WTC11 (cell line): ENCODE measurements around the gene BOD1L1. TPM values are rescaled to one million over a fixed set of nuclear protein-coding genes. Genes with fewer than 3 reads are reported as not detected.

Source experiments
- ATAC-seq: fragments of 200-7000 bp; cut with Tn5 transposase; 2 replicates; pipeline ENCODE4 v1.10.0; 2021; ENCODE audit warnings: mild to moderate bottlenecking, moderate library complexity
- CTCF ChIA-PET: fragments of 300-600 bp; sonication (Branson Sonifier 250); formaldehyde crosslinking; loops from one replicate; lab custom pipeline; 2021; ENCODE audit warnings: antibody characterized with exemption; lab: Charles Lee
- POLR2A ChIA-PET: fragments of 350-600 bp; sonication (Branson Sonifier 250); formaldehyde crosslinking; loops from one replicate; lab custom pipeline; 2021; ENCODE audit warnings: antibody characterized with exemption; lab: Charles Lee
- DNase-seq: peaks from one replicate; pipeline ENCODE4 v3.0.0; 2021; ENCODE audit warnings: low spot score
- H3K27ac Mint-ChIP-seq: 2 replicates; pipeline ENCODE4 v1.8.0; 2021; ENCODE audit warnings: mixed read lengths
- H3K27me3 Mint-ChIP-seq: 2 replicates; pipeline ENCODE4 v1.8.0; 2021; ENCODE audit warnings: low read depth, mild to moderate bottlenecking, moderate library complexity, mixed read lengths
- H3K36me3 Mint-ChIP-seq: 2 replicates; pipeline ENCODE4 v1.8.0; 2021; ENCODE audit warnings: mixed read lengths
- H3K4me1 Mint-ChIP-seq: 2 replicates; pipeline ENCODE4 v1.8.0; 2022; ENCODE audit warnings: mixed read lengths
- H3K4me3 Mint-ChIP-seq: 2 replicates; pipeline ENCODE4 v1.8.0; 2021; ENCODE audit warnings: mild to moderate bottlenecking, moderate library complexity, mixed read lengths
- H3K9me3 Mint-ChIP-seq: 2 replicates; pipeline ENCODE4 v1.8.0; 2021; ENCODE audit warnings: mixed read lengths
- ATF2 ChIP-seq: sonication (generic); formaldehyde crosslinking; IDR thresholded peaks from 2 replicates; pipeline ENCODE4 v1.8.1; 2022; ENCODE audit warnings: low read depth, missing genetic modification reagents, borderline replicate concordance
- CDX4 ChIP-seq: fragments of 250-450 bp; sonication (Bioruptor Pico); IDR thresholded peaks from 2 replicates; pipeline ENCODE4 v1.9.0; 2021; ENCODE audit warnings: moderate library complexity, mild to moderate bottlenecking, inconsistent platforms, borderline replicate concordance
- CTCF ChIP-seq: fragments of 200-600 bp; IDR thresholded peaks from 2 replicates; pipeline ENCODE4 v1.8.0; 2022; ENCODE audit warnings: antibody characterized with exemption
- E2F1 ChIP-seq: sonication (generic); formaldehyde crosslinking; IDR thresholded peaks from 2 replicates; pipeline ENCODE4 v1.8.0; 2022; ENCODE audit warnings: mild to moderate bottlenecking, missing genetic modification reagents
- FOXK1 ChIP-seq: sonication (generic); formaldehyde crosslinking; IDR thresholded peaks from 2 replicates; pipeline ENCODE4 v1.8.0; 2022; ENCODE audit warnings: mild to moderate bottlenecking, moderate library complexity, missing genetic modification reagents
- FOXP4 ChIP-seq: sonication (generic); formaldehyde crosslinking; IDR thresholded peaks from 2 replicates; pipeline ENCODE4 v1.8.0; 2022; ENCODE audit warnings: mild to moderate bottlenecking, missing genetic modification reagents
- MXD4 ChIP-seq: fragments of 250-450 bp; sonication (Bioruptor Pico); IDR thresholded peaks from 2 replicates; pipeline ENCODE4 v1.8.0; 2021; ENCODE audit warnings: mild to moderate bottlenecking, moderate library complexity, borderline replicate concordance
- NR3C1 ChIP-seq: sonication (generic); formaldehyde crosslinking; conservative IDR thresholded peaks from 2 replicates; pipeline ENCODE4 v1.8.1; 2023; ENCODE audit warnings: low read depth, mild to moderate bottlenecking, missing genetic modification reagents
- SP1 ChIP-seq: sonication (generic); formaldehyde crosslinking; conservative IDR thresholded peaks from 2 replicates; pipeline ENCODE4 v1.8.1; 2022; ENCODE audit warnings: missing genetic modification reagents
- ZNF281 ChIP-seq: sonication (generic); formaldehyde crosslinking; IDR thresholded peaks from 2 replicates; pipeline ENCODE4 v1.8.0; 2023; ENCODE audit warnings: mild to moderate bottlenecking, missing genetic modification reagents
- ZNF425 ChIP-seq: fragments of 250-450 bp; sonication (Bioruptor Pico); conservative IDR thresholded peaks from 2 replicates; pipeline ENCODE4 v1.9.0; 2021; ENCODE audit warnings: mild to moderate bottlenecking
- ZNF512 ChIP-seq: sonication (generic); formaldehyde crosslinking; IDR thresholded peaks from 2 replicates; pipeline ENCODE4 v1.8.1; 2022; ENCODE audit warnings: missing genetic modification reagents, borderline replicate concordance
- total RNA-seq: library from RNA; stranded (reverse); gene quantifications from 3 replicates; pipeline ENCODE4 v1.2.3, GENCODE V29; 2021

BOD1L1 gene
- total RNA-seq, 1 experiment from 2014 or later = 43.5 TPM

GRCh38 chr4:13616597-13616996 lies 10.9 kb downstream of the BOD1L1 start (continued):
- no peak for TF ChIP-seq CTCF
- no peak for TF ChIP-seq ZNF425

GRCh38 chr4:13615161-13615560 lies 12.4 kb downstream of the BOD1L1 start:
- H3K27ac Mint-ChIP-seq = no peak overlapping the region
- H3K9me3 Mint-ChIP-seq = no peaks in the 10 kb centered on the region
- POLR2A ChIA-PET = no interaction called here
- peaks cover 15% of the 10 kb centered on the region for H3K4me1 Mint-ChIP-seq
- H3K4me3 Mint-ChIP-seq = no peak overlapping the region
- H3K36me3 Mint-ChIP-seq = peaks cover 41% of the 10 kb centered on the region
- no peak for TF ChIP-seq CDX4
- TF ChIP-seq ZNF281 (CRISPR knock-in tag) = no peak
- TF ChIP-seq ATF2 = no peak
- no peak for TF ChIP-seq NR3C1 (CRISPR knock-in tag)
- no peak for TF ChIP-seq E2F1
- no peak for TF ChIP-seq FOXP4 (CRISPR knock-in tag)
- no peak for TF ChIP-seq FOXK1
- no peak for TF ChIP-seq SP1 (CRISPR knock-in tag)
- TF ChIP-seq MXD4 (CRISPR knock-in tag) = no peak
- no peak for TF ChIP-seq ZNF512 (CRISPR knock-in tag)
- CTCF ChIA-PET = no interaction called here
- no peaks in the 10 kb centered on the region for H3K27me3 Mint-ChIP-seq
- ATAC-seq = no peak
- DNase-seq = no peak
